ENCODE data around the gene UCK2. TPM values are rescaled to one million over a fixed set of nuclear protein-coding genes. Genes with fewer than 3 reads are reported as not detected.

Gene UCK2
- total and polyA plus RNA-seq, 9 of the 15 experiments (the other 6 are each of a cell fraction or from before 2014, with no cell fraction given) = 71.6 to 145 (median 95.8) TPM

- TF ChIP-seq ZBTB40 (IDR thresholded peaks at IDR 0.05) = peak; percentile 30; the same call in 1 of the 2 replicates
- TF ChIP-seq ZBTB40 (CRISPR knock-in tag; IDR thresholded peaks at IDR 0.05) = no peak
- peak; percentile 72 to 84 for TF ChIP-seq MAZ (CRISPR knock-in tag; conservative IDR thresholded peaks at IDR 0.05 in 1 of 2, IDR thresholded peaks at IDR 0.05 in 1 of 2)
- peak in 1 of 2 experiments; percentile 41 for TF ChIP-seq RAD21 (CRISPR knock-in tag; conservative IDR thresholded peaks at IDR 0.05 in 1 of 2, IDR thresholded peaks at IDR 0.05 in 1 of 2)
- peak; percentile 88; the same call in 1 of the 2 replicates for TF ChIP-seq MTA3 (IDR thresholded peaks at IDR 0.05; ENCODE audit: borderline replicate concordance)
- peak; percentile 77 for TF ChIP-seq POLR2A (conservative IDR thresholded peaks at IDR 0.05)
- TF ChIP-seq ZNF76 (CRISPR knock-in tag; IDR thresholded peaks at IDR 0.05; ENCODE audit: borderline replicate concordance) = 0 out of 2 replicates have a peak, but pooled peaks have one; percentile 16
- TF ChIP-seq MAX (CRISPR knock-in tag; IDR thresholded peaks at IDR 0.05) = peak; percentile 84
- TF ChIP-seq ZBTB11 (CRISPR knock-in tag; IDR thresholded peaks at IDR 0.05) = peak in 1 of 3 experiments; percentile 66; a peak in 2 of 6 replicates
- no peak for TF ChIP-seq ZNF354B (CRISPR knock-in tag; IDR thresholded peaks at IDR 0.05)
Measured at GRCh38 chr1:165827268-165828102, at the start of gene UCK2 (continued).

All from K562 (cell line).